ENCODE measurements around the gene MED15. TPM values are rescaled to one million over a fixed set of nuclear protein-coding genes. Genes with fewer than 3 reads are reported as not detected.

Gene MED15
- total and polyA plus RNA-seq, 2 of the 4 experiments (the other 2 are of a cell fraction): 19.0 to 68.8 TPM

GRCh38 chr22:20601308-20601707 is 93.9 kb downstream of the MED15 start:
- Histone ChIP-seq H3K36me3 (ENCODE audit: control insufficient read depth, insufficient read depth, low read length) (no peaks in the 10 kb centered on the region), H3K4me1 (ENCODE audit: control insufficient read depth, insufficient read depth, low read length) (no peaks in the 10 kb centered on the region), H4K91ac (ENCODE audit: insufficient read depth, low read depth, low read length) (no peak overlapping the region), H2AFZ (replicated peaks; ENCODE audit: low read length, poor library complexity) (no peak overlapping the region), H3K27ac (ENCODE audit: insufficient read depth, low read length) (no peak overlapping the region), H2AK9ac (replicated peaks; ENCODE audit: low read depth, low read length, poor library complexity) (no peak overlapping the region), H3K23ac (ENCODE audit: low read depth, low read length) (no peak overlapping the region), H4K5ac (ENCODE audit: low read depth, low read length) (no peak overlapping the region), H3K14ac (replicated peaks; ENCODE audit: low read depth, low read length) (no peak overlapping the region), H3K27me3 (ENCODE audit: control insufficient read depth, insufficient read depth, low read length) (peaks cover 24% of the 10 kb centered on the region), H3K9ac (ENCODE audit: low read depth, low read length) (no peak overlapping the region), H3K9me1 (ENCODE audit: insufficient read depth, low read length) (no peaks in the 10 kb centered on the region), H3K18ac (ENCODE audit: low read depth, low read length) (no peak overlapping the region), H2BK120ac (ENCODE audit: low read depth, low read length) (no peak overlapping the region), H3K56ac (ENCODE audit: extremely low read depth, insufficient read depth, low read length) (no peak overlapping the region), H3K79me1 (ENCODE audit: low read depth in 1 of 2, low read length in 2 of 2) (no peaks in the 10 kb centered on the region), H2BK5ac (ENCODE audit: low read depth, low read length, poor library complexity, severe bottlenecking) (no peak overlapping the region), H4K20me1 (ENCODE audit: insufficient read depth, low read length) (no peaks in the 10 kb centered on the region), H3K9me3 (ENCODE audit: control insufficient read depth, insufficient read depth, low read length) (no peaks in the 10 kb centered on the region), H2AK5ac (ENCODE audit: low read depth, low read length) (no peak overlapping the region), H3K4me3 (ENCODE audit: insufficient read depth, low read depth, low read length) (no peak overlapping the region), H2BK15ac (ENCODE audit: low read depth, low read length) (no peak overlapping the region), H3K4me2 (ENCODE audit: low read depth, low read length) (no peak overlapping the region), H3K4ac (ENCODE audit: low read depth, low read length) (no peak overlapping the region), H4K8ac (ENCODE audit: low read depth in 2 of 2, low read length in 2 of 2) (no peak overlapping the region), H2BK20ac (ENCODE audit: low read depth, low read length) (no peak overlapping the region)
- intact Hi-C loops (cut with micrococcal nuclease): no loop called here
- in situ Hi-C loops (cut with MboI; ENCODE audit: low sequenced_read_pairs): loop anchor here (10.0 kb wide), 1 partner anchor 83 kb away; no protein-coding TSS in a partner anchor
- no TSS peak for BruUV-seq (replicated peaks)
- POLR2A ChIA-PET (ENCODE audit: unreplicated experiment): no interaction called here
- DNase-seq (no peak), ATAC-seq (ENCODE audit: low read depth) (no peak)
- dilution Hi-C loops (cut with HindIII; ENCODE audit: low sequenced_read_pairs, unreplicated experiment): no loop called here
- TF ChIP-seq RFX5 (IDR thresholded peaks at IDR 0.05; ENCODE audit: low read depth, low read length) (no peak), CEBPB (IDR thresholded peaks at IDR 0.05; ENCODE audit: low read depth, low read length) (no peak), FOS (IDR thresholded peaks at IDR 0.05; ENCODE audit: low read depth, low read length) (no peak), RAD21 (IDR thresholded peaks at IDR 0.05; ENCODE audit: low read length) (no peak), MAZ (IDR thresholded peaks at IDR 0.05; ENCODE audit: borderline replicate concordance, low read depth, low read length) (no peak), USF2 (IDR thresholded peaks at IDR 0.05; ENCODE audit: low read depth, low read length) (no peak), MXI1 (IDR thresholded peaks at IDR 0.05; ENCODE audit: borderline replicate concordance, low read depth, low read length) (no peak), SMC3 (IDR thresholded peaks at IDR 0.05; ENCODE audit: low read depth, low read length) (no peak), MAFK (IDR thresholded peaks at IDR 0.05; ENCODE audit: low read depth, low read length) (no peak), BHLHE40 (IDR thresholded peaks at IDR 0.05; ENCODE audit: low read depth, low read length) (no peak), CHD1 (IDR thresholded peaks at IDR 0.05; ENCODE audit: low read depth, low read length) (no peak), NFE2L2 (IDR thresholded peaks at IDR 0.05; ENCODE audit: low read depth, low read length) (no peak), POLR2A (IDR thresholded peaks at IDR 0.05; ENCODE audit: low read depth, low read length) (no peak), RCOR1 (IDR thresholded peaks at IDR 0.05; ENCODE audit: insufficient replicate concordance, low read length) (no peak)
- TF ChIP-seq, protein P1, sequence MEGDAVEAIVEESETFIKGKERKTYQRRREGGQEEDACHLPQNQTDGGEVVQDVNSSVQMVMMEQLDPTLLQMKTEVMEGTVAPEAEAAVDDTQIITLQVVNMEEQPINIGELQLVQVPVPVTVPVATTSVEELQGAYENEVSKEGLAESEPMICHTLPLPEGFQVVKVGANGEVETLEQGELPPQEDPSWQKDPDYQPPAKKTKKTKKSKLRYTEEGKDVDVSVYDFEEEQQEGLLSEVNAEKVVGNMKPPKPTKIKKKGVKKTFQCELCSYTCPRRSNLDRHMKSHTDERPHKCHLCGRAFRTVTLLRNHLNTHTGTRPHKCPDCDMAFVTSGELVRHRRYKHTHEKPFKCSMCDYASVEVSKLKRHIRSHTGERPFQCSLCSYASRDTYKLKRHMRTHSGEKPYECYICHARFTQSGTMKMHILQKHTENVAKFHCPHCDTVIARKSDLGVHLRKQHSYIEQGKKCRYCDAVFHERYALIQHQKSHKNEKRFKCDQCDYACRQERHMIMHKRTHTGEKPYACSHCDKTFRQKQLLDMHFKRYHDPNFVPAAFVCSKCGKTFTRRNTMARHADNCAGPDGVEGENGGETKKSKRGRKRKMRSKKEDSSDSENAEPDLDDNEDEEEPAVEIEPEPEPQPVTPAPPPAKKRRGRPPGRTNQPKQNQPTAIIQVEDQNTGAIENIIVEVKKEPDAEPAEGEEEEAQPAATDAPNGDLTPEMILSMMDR (conservative IDR thresholded peaks at IDR 0.05; ENCODE audit: low read depth, low read length): no peak
- TF ChIP-seq, protein P2, sequence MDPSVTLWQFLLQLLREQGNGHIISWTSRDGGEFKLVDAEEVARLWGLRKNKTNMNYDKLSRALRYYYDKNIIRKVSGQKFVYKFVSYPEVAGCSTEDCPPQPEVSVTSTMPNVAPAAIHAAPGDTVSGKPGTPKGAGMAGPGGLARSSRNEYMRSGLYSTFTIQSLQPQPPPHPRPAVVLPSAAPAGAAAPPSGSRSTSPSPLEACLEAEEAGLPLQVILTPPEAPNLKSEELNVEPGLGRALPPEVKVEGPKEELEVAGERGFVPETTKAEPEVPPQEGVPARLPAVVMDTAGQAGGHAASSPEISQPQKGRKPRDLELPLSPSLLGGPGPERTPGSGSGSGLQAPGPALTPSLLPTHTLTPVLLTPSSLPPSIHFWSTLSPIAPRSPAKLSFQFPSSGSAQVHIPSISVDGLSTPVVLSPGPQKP (IDR thresholded peaks at IDR 0.05; ENCODE audit: borderline replicate concordance, low read depth, low read length): no peak
- CTCF ChIA-PET: no interaction called here
- 100% methylated on average over 1 of the region's 7 CpGs; no CpG with 5 or more reads in 1 of the 2 experiments for WGBS, 2 experiments (ENCODE audit: extremely low coverage in 2 of 2, insufficient read length in 1 of 2)

All from IMR-90 (cell line).